ENCODE data around the gene PLAC1.

DNA sequence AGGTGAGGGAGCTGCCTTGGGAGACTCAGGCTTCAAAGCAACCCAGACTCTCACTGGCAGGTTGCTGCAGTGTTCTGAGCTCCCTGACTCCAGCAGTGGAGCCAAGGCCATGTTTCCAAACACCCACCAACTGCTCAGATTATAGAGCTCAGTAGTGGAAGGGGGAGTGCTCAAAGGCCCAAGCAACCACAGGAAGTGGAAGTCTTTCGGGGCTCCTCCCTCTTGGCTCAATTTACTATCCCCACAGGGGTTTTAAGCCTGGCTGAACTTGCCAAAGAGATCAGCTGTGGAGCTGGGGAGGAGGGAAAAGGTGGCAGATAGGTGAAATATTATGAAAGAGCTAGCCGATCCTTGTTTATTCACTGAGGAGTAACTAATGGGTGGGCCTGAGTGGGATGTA, 115.8 kb downstream of the PLAC1 start:
- TF ChIP-seq, protein P1, sequence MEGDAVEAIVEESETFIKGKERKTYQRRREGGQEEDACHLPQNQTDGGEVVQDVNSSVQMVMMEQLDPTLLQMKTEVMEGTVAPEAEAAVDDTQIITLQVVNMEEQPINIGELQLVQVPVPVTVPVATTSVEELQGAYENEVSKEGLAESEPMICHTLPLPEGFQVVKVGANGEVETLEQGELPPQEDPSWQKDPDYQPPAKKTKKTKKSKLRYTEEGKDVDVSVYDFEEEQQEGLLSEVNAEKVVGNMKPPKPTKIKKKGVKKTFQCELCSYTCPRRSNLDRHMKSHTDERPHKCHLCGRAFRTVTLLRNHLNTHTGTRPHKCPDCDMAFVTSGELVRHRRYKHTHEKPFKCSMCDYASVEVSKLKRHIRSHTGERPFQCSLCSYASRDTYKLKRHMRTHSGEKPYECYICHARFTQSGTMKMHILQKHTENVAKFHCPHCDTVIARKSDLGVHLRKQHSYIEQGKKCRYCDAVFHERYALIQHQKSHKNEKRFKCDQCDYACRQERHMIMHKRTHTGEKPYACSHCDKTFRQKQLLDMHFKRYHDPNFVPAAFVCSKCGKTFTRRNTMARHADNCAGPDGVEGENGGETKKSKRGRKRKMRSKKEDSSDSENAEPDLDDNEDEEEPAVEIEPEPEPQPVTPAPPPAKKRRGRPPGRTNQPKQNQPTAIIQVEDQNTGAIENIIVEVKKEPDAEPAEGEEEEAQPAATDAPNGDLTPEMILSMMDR (IDR thresholded peaks at IDR 0.05; ENCODE audit: low read depth, low read length), result no peak
- no peak for TF ChIP-seq EZH2phosphoT487 (IDR thresholded peaks at IDR 0.05; ENCODE audit: low read depth)

Measured in OCI-LY3 (cell line).